Activated CD8-positive, alpha-beta T cell treated with anti-CD3 and anti-CD28 coated beads for 36 hours (primary cell): ENCODE data around the gene DAB1. TPM values are rescaled to one million over a fixed set of nuclear protein-coding genes. Genes with fewer than 3 reads are reported as not detected.

Source experiments
- ATAC-seq: fragments of 200-7000 bp; cut with Tn5 transposase; one replicate; pipeline ENCODE4 v1.10.0; 2021; ENCODE audit warnings: mild to moderate bottlenecking, moderate library complexity
- CTCF ChIA-PET: fragments of 350-600 bp; sonication (Branson Sonifier 250); formaldehyde crosslinking; loops from one replicate; lab custom pipeline; 2021; ENCODE audit warnings: antibody characterized with exemption; lab: Charles Lee
- POLR2A ChIA-PET: fragments of 350-600 bp; sonication (Branson Sonifier 250); formaldehyde crosslinking; loops from one replicate; lab custom pipeline; 2021; ENCODE audit warnings: antibody characterized with exemption; lab: Charles Lee
- DNase-seq: peaks from one replicate; pipeline ENCODE4 v3.0.0-alpha.2; 2020
- H3K27ac Mint-ChIP-seq: one replicate; pipeline ENCODE4 v1.8.0; 2021; ENCODE audit warnings: mild to moderate bottlenecking, mixed read lengths
- H3K27me3 Mint-ChIP-seq: one replicate; pipeline ENCODE4 v1.8.0; 2021; ENCODE audit warnings: mixed read lengths
- H3K36me3 Mint-ChIP-seq: one replicate; pipeline ENCODE4 v1.8.0; 2021; ENCODE audit warnings: low read depth, mixed read lengths
- H3K4me1 Mint-ChIP-seq: one replicate; pipeline ENCODE4 v1.8.0; 2021; ENCODE audit warnings: low read depth, mixed read lengths
- H3K4me3 Mint-ChIP-seq: one replicate; pipeline ENCODE4 v1.8.0; 2021; ENCODE audit warnings: mild to moderate bottlenecking, moderate library complexity, mixed read lengths
- H3K9me3 Mint-ChIP-seq: one replicate; pipeline ENCODE4 v1.8.0; 2021; ENCODE audit warnings: mixed read lengths
- intact Hi-C: fragments of 100-400 bp; cut with micrococcal nuclease; formaldehyde crosslinking; loops from one replicate; pipeline ENCODE4 v1.10.0; 2022
- total RNA-seq, 2 experiments: library from RNA; stranded (reverse); gene quantifications; one replicate each; pipeline ENCODE4 v1.2.3, GENCODE V29; 2021
- TF ChIP-seq, protein P1 (sequence below): fragments of 200-600 bp; IDR thresholded peaks from one replicate; pipeline ENCODE4 v1.8.0; 2022; ENCODE audit warnings: antibody characterized with exemption, mild to moderate bottlenecking

Gene DAB1
- total RNA-seq, 2 experiments from 2014 or later: not detected

DNA sequence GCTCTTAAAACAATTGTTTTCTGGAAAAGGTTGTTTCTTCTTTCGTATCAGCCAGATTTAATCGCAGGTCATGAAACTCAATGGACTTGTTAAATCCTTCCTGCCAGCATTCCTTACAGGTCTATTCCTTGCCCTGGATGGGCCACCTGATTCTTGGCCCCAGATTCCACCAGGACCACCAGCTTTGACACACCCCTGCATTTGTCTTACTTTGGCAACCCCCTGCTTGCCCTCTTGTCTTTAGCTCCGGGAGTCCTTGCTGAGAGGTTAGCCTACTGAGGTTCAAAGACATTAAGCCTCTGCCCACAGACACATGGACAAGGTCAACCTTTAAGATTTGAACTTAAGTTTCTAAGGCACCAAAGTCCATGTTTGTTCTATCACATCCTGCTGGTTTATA lies 27.1 kb upstream of the DAB1 start:
- intact Hi-C loops: no loop called here
- DNase-seq: no peak
- Mint-ChIP-seq H3K4me3 (no peak overlapping the region), H3K27me3 (peaks cover 16% of the 10 kb centered on the region), H3K36me3 (no peaks in the 10 kb centered on the region), H3K9me3 (no peaks in the 10 kb centered on the region), H3K4me1 (no peaks in the 10 kb centered on the region), H3K27ac (no peak overlapping the region)
- no peak for ATAC-seq
- TF ChIP-seq, protein P1, sequence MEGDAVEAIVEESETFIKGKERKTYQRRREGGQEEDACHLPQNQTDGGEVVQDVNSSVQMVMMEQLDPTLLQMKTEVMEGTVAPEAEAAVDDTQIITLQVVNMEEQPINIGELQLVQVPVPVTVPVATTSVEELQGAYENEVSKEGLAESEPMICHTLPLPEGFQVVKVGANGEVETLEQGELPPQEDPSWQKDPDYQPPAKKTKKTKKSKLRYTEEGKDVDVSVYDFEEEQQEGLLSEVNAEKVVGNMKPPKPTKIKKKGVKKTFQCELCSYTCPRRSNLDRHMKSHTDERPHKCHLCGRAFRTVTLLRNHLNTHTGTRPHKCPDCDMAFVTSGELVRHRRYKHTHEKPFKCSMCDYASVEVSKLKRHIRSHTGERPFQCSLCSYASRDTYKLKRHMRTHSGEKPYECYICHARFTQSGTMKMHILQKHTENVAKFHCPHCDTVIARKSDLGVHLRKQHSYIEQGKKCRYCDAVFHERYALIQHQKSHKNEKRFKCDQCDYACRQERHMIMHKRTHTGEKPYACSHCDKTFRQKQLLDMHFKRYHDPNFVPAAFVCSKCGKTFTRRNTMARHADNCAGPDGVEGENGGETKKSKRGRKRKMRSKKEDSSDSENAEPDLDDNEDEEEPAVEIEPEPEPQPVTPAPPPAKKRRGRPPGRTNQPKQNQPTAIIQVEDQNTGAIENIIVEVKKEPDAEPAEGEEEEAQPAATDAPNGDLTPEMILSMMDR: no peak
- ChIA-PET CTCF (no interaction called here), POLR2A (no interaction called here)

DNA sequence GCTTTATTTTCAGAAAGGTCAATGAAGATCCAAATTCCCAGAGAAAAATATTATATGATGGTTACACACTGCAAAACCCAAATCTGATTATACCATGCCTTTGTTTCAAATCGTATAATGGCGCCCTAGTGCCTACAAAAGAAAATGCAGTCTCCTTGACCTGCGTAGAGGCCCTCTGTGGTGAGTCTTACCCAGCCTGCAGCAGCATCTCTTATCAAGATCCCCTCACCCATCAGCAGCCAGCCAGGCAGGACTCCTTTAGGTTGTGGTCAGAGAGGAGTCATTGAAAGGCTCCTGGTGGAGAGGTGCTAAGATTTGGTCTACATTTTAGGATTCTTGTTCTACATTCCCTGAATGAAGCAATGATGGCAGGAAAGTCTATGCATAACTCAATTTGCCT lies 23.7 kb upstream of the DAB1 start:
- no peak for DNase-seq

DNA sequence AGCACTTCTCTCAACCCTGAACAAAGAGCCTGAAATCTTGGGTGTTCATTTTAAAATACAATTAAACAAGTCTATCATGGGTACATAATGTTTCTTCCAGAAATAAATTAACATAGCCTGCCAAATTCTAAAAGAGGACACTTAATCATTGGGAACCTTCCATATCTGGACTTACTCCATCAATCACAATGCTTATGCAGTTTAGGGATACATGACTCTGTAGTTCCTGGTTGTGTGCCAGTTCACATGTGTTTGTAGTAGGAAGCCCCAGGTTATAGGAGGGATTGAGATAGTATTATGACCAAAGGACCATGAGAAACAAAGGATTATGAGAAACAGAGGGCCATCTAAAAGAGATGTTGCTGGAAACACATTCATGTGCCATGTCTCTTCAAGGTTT lies 19.1 kb upstream of the DAB1 start:
- Mint-ChIP-seq H3K4me3 (no peak overlapping the region), H3K36me3 (no peaks in the 10 kb centered on the region), H3K9me3 (no peaks in the 10 kb centered on the region), H3K4me1 (no peaks in the 10 kb centered on the region), H3K27ac (no peak overlapping the region), H3K27me3 (peaks cover 6% of the 10 kb centered on the region)
- DNase-seq (no peak), ATAC-seq (no peak)
- POLR2A ChIA-PET: no interaction called here
- TF ChIP-seq, protein P1: no peak
- intact Hi-C loops: no loop called here
- CTCF ChIA-PET: no interaction called here

More for the DNA sequence above, 23.7 kb upstream of the DAB1 start:
- POLR2A ChIA-PET: no interaction called here
- H3K4me1 Mint-ChIP-seq: no peaks in the 10 kb centered on the region
- no peak overlapping the region for H3K4me3 Mint-ChIP-seq
- no peaks in the 10 kb centered on the region for H3K36me3 Mint-ChIP-seq
- CTCF ChIA-PET: no interaction called here
- TF ChIP-seq, protein P1: no peak
- no peak overlapping the region for H3K27ac Mint-ChIP-seq
- no peaks in the 10 kb centered on the region for H3K9me3 Mint-ChIP-seq
- no peak for ATAC-seq
- H3K27me3 Mint-ChIP-seq: peaks cover 11% of the 10 kb centered on the region
- intact Hi-C loops: no loop called here

DNA sequence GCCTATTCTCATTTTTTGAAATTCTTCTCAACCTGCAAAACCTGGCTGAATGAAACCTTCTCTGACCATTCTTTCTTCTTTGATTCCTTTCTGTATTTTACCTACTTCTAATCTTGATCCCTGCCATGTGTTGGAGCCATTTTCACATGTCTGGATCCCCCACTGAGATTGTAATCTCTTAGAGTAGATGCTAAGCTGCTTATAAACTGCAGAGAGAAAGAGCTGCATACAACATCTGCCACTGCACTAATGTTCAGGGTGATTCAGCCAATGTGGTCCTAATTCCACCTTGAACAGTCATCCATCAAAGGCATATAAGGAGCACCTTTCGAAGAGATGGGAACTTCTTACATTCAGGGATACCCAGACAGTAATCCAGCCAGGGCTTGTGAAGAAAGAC lies 16.2 kb upstream of the DAB1 start:
- DNase-seq: no peak
- Mint-ChIP-seq H3K9me3 (no peaks in the 10 kb centered on the region), H3K27me3 (peaks cover 8% of the 10 kb centered on the region), H3K36me3 (no peaks in the 10 kb centered on the region), H3K4me3 (no peak overlapping the region), H3K27ac (no peak overlapping the region), H3K4me1 (no peaks in the 10 kb centered on the region)
- TF ChIP-seq, protein P1: no peak
- POLR2A ChIA-PET: no interaction called here
- CTCF ChIA-PET: no interaction called here
- ATAC-seq: no peak
- intact Hi-C loops: no loop called here

DNA sequence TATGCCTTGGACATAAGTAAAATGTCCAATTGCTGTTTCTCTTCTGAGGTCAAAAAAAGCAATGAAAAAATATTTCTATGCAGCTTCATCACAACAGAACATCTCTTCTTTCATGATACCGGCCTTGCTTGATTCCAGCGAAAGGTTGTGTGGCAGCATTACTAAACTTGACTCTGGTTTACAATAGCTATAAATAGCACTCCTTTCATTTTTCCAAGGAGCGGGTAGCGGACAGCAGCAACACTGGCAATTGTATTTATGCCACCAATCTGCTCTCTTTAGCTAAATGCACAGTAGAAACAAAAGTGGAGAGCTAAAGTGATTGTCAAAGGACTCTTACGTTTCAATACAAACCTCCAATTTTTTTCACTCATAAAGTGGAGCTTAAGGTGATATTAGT lies 7.5 kb upstream of the DAB1 start:
- ChIA-PET CTCF (no interaction called here), POLR2A (interaction anchor here (0.6 kb wide), 1 partner anchor 21 kb away, joined by 3 read pairs; no protein-coding TSS in a partner anchor)
- Mint-ChIP-seq H3K4me3 (no peak overlapping the region), H3K27ac (no peak overlapping the region), H3K36me3 (no peaks in the 10 kb centered on the region), H3K4me1 (no peaks in the 10 kb centered on the region), H3K9me3 (no peaks in the 10 kb centered on the region), H3K27me3 (peaks cover 6% of the 10 kb centered on the region)
- DNase-seq (no peak), ATAC-seq (no peak)
- intact Hi-C loops: no loop called here
- TF ChIP-seq, protein P1: no peak
